ENCODE results near the gene SYNM. TPM values are rescaled to one million over a fixed set of nuclear protein-coding genes. Genes with fewer than 3 reads are reported as not detected.
A peak's percentile ranks its signal among the peaks of the same experiment; 100 is the strongest.

SYNM gene, protein sequence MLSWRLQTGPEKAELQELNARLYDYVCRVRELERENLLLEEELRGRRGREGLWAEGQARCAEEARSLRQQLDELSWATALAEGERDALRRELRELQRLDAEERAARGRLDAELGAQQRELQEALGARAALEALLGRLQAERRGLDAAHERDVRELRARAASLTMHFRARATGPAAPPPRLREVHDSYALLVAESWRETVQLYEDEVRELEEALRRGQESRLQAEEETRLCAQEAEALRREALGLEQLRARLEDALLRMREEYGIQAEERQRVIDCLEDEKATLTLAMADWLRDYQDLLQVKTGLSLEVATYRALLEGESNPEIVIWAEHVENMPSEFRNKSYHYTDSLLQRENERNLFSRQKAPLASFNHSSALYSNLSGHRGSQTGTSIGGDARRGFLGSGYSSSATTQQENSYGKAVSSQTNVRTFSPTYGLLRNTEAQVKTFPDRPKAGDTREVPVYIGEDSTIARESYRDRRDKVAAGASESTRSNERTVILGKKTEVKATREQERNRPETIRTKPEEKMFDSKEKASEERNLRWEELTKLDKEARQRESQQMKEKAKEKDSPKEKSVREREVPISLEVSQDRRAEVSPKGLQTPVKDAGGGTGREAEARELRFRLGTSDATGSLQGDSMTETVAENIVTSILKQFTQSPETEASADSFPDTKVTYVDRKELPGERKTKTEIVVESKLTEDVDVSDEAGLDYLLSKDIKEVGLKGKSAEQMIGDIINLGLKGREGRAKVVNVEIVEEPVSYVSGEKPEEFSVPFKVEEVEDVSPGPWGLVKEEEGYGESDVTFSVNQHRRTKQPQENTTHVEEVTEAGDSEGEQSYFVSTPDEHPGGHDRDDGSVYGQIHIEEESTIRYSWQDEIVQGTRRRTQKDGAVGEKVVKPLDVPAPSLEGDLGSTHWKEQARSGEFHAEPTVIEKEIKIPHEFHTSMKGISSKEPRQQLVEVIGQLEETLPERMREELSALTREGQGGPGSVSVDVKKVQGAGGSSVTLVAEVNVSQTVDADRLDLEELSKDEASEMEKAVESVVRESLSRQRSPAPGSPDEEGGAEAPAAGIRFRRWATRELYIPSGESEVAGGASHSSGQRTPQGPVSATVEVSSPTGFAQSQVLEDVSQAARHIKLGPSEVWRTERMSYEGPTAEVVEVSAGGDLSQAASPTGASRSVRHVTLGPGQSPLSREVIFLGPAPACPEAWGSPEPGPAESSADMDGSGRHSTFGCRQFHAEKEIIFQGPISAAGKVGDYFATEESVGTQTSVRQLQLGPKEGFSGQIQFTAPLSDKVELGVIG (N-terminal part only)
- 0.27 and 0.36 TPM in 2 replicates for total RNA-seq
- 2.1 TPM for total RNA-seq (2013)
- 0.04 and 0.06 TPM in 2 replicates for polyA plus RNA-seq
- polyA minus RNA-seq, result 0.50 TPM in 1 of 2 replicates, not detected in the other

DNA sequence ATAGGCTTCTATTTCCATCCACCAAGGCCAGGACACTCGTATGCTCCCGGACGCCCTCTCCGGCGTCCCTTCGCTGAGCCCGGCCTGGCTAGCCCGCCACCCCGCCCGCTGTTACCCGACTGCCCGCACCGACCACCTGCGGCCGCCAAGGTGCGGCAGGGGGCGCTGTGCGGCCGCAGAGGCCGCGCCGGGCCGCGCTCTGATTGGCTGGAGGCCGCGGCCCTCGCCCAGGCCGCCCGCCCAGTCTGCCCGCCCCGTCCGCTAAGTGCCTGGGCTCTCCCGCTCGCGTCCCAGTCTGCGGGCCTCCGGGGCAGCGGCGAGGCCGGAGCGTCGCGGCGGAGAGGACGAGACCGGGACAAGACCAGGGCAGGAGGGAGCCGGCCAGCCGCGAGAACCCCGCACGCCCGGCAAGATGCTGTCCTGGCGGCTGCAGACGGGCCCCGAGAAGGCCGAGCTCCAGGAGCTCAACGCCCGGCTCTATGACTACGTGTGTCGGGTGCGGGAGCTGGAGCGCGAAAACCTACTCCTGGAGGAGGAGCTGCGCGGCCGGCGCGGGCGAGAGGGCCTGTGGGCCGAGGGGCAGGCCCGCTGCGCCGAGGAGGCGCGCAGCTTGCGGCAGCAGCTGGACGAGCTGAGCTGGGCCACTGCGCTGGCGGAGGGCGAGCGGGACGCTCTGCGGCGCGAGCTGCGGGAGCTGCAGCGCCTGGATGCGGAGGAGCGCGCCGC, at the start of gene SYNM:
Gene SYNM, plus strand, starts transcription at position 293 of the 726 bp plus-strand sequence. Its CDS starts 120 bp downstream, at position 413.
- no peak for TF ChIP-seq EZH2 (IDR thresholded peaks at IDR 0.05; ENCODE audit: borderline replicate concordance, insufficient read depth, low read depth, low read length, poor library complexity, severe bottlenecking)
- TF ChIP-seq, protein P1, sequence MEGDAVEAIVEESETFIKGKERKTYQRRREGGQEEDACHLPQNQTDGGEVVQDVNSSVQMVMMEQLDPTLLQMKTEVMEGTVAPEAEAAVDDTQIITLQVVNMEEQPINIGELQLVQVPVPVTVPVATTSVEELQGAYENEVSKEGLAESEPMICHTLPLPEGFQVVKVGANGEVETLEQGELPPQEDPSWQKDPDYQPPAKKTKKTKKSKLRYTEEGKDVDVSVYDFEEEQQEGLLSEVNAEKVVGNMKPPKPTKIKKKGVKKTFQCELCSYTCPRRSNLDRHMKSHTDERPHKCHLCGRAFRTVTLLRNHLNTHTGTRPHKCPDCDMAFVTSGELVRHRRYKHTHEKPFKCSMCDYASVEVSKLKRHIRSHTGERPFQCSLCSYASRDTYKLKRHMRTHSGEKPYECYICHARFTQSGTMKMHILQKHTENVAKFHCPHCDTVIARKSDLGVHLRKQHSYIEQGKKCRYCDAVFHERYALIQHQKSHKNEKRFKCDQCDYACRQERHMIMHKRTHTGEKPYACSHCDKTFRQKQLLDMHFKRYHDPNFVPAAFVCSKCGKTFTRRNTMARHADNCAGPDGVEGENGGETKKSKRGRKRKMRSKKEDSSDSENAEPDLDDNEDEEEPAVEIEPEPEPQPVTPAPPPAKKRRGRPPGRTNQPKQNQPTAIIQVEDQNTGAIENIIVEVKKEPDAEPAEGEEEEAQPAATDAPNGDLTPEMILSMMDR (IDR thresholded peaks at IDR 0.05), result peak; percentile 48
- intact Hi-C loops (cut with micrococcal nuclease), result loop anchor here (5.0 to 10.0 kb wide), 2 partner anchors 597 to 650 kb away; no protein-coding TSS in a partner anchor
- peak within 1 kb of the TSS in 2 of 5 experiments; percentile 36 to 40 for H3K4me3 ChIP-seq (ENCODE audit: control extremely low read depth in 1 of 5, extremely low read depth in 1 of 5, insufficient read depth in 1 of 5, low read depth in 2 of 5, low read length in 4 of 5)
- ATAC-seq (ENCODE audit: low read depth) (peak; percentile 73), DNase-seq (peak; percentile 55)
- CTCF ChIA-PET, result interaction anchor here (0.9 to 1.5 kb wide), 3 partner anchors 16 to 108 kb away, joined by 3 to 4 read pairs (median 4); no protein-coding TSS in a partner anchor
- peaks cover 50% of the 10 kb centered on the region for H3K27me3 Mint-ChIP-seq
- peak within 1 kb of the TSS; percentile 80 for H3K4me2 ChIP-seq (replicated peaks; ENCODE audit: low read depth, low read length, poor library complexity, severe bottlenecking)
- peak within 1 kb of the TSS; percentile 37 for H3K9ac ChIP-seq (ENCODE audit: low read length)
- no peak within 1 kb of the TSS for H3K27ac ChIP-seq (ENCODE audit: low read length in 2 of 2)
- H3K79me2 ChIP-seq (ENCODE audit: control insufficient read depth, insufficient read depth, low read length), result no peaks in the 10 kb centered on the region
- H4K20me1 ChIP-seq (ENCODE audit: control insufficient read depth, insufficient read depth, low read length, poor library complexity, severe bottlenecking), result no peaks in the 10 kb centered on the region
- POLR2A ChIA-PET, result no interaction called here
- H3K27ac Mint-ChIP-seq, result no peak within 1 kb of the TSS
- peaks cover 0 to 44% (median 22%) of the 10 kb centered on the region in 4 experiments for H3K27me3 ChIP-seq (replicated peaks in 1 of 4; ENCODE audit: control extremely low read depth in 1 of 4, control insufficient read depth in 3 of 4, insufficient read depth in 4 of 4, low read length in 3 of 4)
- H3K9me3 ChIP-seq (ENCODE audit: control extremely low read depth in 1 of 3, control insufficient read depth in 2 of 3, insufficient read depth in 1 of 3, low read length in 2 of 3), result peaks cover 0 to 4% (median 0%) of the 10 kb centered on the region in 3 donors
- peak within 1 kb of the TSS; percentile 70 for H3K4me3 Mint-ChIP-seq
- H3K4me1 ChIP-seq (ENCODE audit: control insufficient read depth in 2 of 2, insufficient read depth in 2 of 2, low read length in 2 of 2), result peaks cover 12 to 14% of the 10 kb centered on the region in 2 donors
- no peak within 1 kb of the TSS for H2AFZ ChIP-seq (ENCODE audit: insufficient read depth, low read depth, low read length, poor library complexity, severe bottlenecking)
- peaks cover 18% of the 10 kb centered on the region for H3K4me1 Mint-ChIP-seq
- H3K36me3 ChIP-seq (replicated peaks in 1 of 2; ENCODE audit: control extremely low read depth in 1 of 2, control insufficient read depth in 1 of 2, extremely low read depth in 1 of 2, insufficient read depth in 2 of 2, low read length in 1 of 2), result no peaks in the 10 kb centered on the region
- H3K9me3 Mint-ChIP-seq (ENCODE audit: insufficient read depth), result no peaks in the 10 kb centered on the region
- WGBS (ENCODE audit: insufficient coverage), result 3% methylated on average over 91 of the region's 91 CpGs
